ENCODE measurements around the gene STT3B.

- TF ChIP-seq RAD21 (IDR thresholded peaks at IDR 0.05; ENCODE audit: low read length) (no peak), CTCF (conservative IDR thresholded peaks at IDR 0.05; ENCODE audit: low read depth, low read length) (no peak), POLR2A (IDR thresholded peaks at IDR 0.05; ENCODE audit: low read depth, low read length) (no peak), MAFK (IDR thresholded peaks at IDR 0.05; ENCODE audit: low read depth, low read length) (no peak), CEBPB (IDR thresholded peaks at IDR 0.05; ENCODE audit: low read depth, low read length) (no peak), ELK1 (IDR thresholded peaks at IDR 0.05; ENCODE audit: borderline replicate concordance, low read depth, low read length) (no peak), RFX5 (IDR thresholded peaks at IDR 0.05; ENCODE audit: low read depth, low read length) (no peak), SMC3 (IDR thresholded peaks at IDR 0.05; ENCODE audit: low read depth, low read length) (no peak), RCOR1 (IDR thresholded peaks at IDR 0.05; ENCODE audit: insufficient replicate concordance, low read length) (no peak), FOS (IDR thresholded peaks at IDR 0.05; ENCODE audit: low read depth, low read length) (no peak), USF2 (IDR thresholded peaks at IDR 0.05; ENCODE audit: low read depth, low read length) (no peak), CHD1 (IDR thresholded peaks at IDR 0.05; ENCODE audit: low read depth, low read length) (no peak), BHLHE40 (IDR thresholded peaks at IDR 0.05; ENCODE audit: low read depth, low read length) (no peak)
Measured at GRCh38 chr3:31521468-31521867, 11.3 kb upstream of the STT3B start.
